ENCODE data around the gene CDK14.

CDK14 gene

GRCh38 chr7:90886416-90886815 lies 290.3 kb downstream of the CDK14 start:
- Histone ChIP-seq H3K9me3 (ENCODE audit: insufficient read depth, low read depth, low read length) (no peaks in the 10 kb centered on the region), H3F3A (ENCODE audit: low read depth) (no peaks in the 10 kb centered on the region), H2AFZ (ENCODE audit: low read length) (no peak overlapping the region), H3K9me2 (replicated peaks; ENCODE audit: low read depth, low read length) (no peaks in the 10 kb centered on the region), H3K9ac (ENCODE audit: low read depth, low read length, poor library complexity, severe bottlenecking) (no peak overlapping the region), H3K4me3 (ENCODE audit: low read length, poor library complexity, severe bottlenecking) (no peak overlapping the region), H3K4me2 (ENCODE audit: low read depth, low read length, poor library complexity, severe bottlenecking) (no peak overlapping the region), H3K4me1 (ENCODE audit: insufficient read depth, low read length, poor library complexity, severe bottlenecking) (no peaks in the 10 kb centered on the region), H3K79me2 (ENCODE audit: insufficient read depth, low read length) (no peaks in the 10 kb centered on the region), H3K27me3 (ENCODE audit: insufficient read depth, low read length, poor library complexity, severe bottlenecking) (no peaks in the 10 kb centered on the region), H4K20me1 (ENCODE audit: insufficient read depth, low read length, poor library complexity, severe bottlenecking) (no peaks in the 10 kb centered on the region), H3K36me3 (ENCODE audit: insufficient read depth, low read length) (no peaks in the 10 kb centered on the region)
- no peak for TF ChIP-seq CTCF (conservative IDR thresholded peaks at IDR 0.05; ENCODE audit: low read length)
- TF ChIP-seq EZH2phosphoT487 (IDR thresholded peaks at IDR 0.05; ENCODE audit: borderline replicate concordance): no peak

- Histone ChIP-seq H3K9ac (ENCODE audit: low read depth, low read length, poor library complexity, severe bottlenecking) (no peak overlapping the region), H3K4me2 (ENCODE audit: low read depth, low read length, poor library complexity, severe bottlenecking) (no peak overlapping the region), H4K20me1 (ENCODE audit: insufficient read depth, low read length, poor library complexity, severe bottlenecking) (no peaks in the 10 kb centered on the region), H3K4me1 (ENCODE audit: insufficient read depth, low read length, poor library complexity, severe bottlenecking) (no peaks in the 10 kb centered on the region), H3K4me3 (ENCODE audit: low read length, poor library complexity, severe bottlenecking) (no peak overlapping the region), H2AFZ (ENCODE audit: low read length) (no peak overlapping the region), H3K9me3 (ENCODE audit: insufficient read depth, low read depth, low read length) (no peaks in the 10 kb centered on the region), H3K36me3 (ENCODE audit: insufficient read depth, low read length) (no peaks in the 10 kb centered on the region), H3K27me3 (ENCODE audit: insufficient read depth, low read length, poor library complexity, severe bottlenecking) (no peaks in the 10 kb centered on the region), H3K9me2 (replicated peaks; ENCODE audit: low read depth, low read length) (no peaks in the 10 kb centered on the region), H3F3A (ENCODE audit: low read depth) (no peaks in the 10 kb centered on the region), H3K79me2 (ENCODE audit: insufficient read depth, low read length) (no peaks in the 10 kb centered on the region)
- TF ChIP-seq EZH2phosphoT487 (IDR thresholded peaks at IDR 0.05; ENCODE audit: borderline replicate concordance) (no peak), CTCF (conservative IDR thresholded peaks at IDR 0.05; ENCODE audit: low read length) (no peak)
Observed at GRCh38 chr7:90889210-90889609, 293.1 kb downstream of the CDK14 start.

GRCh38 chr7:90889644-90890043 lies 293.5 kb downstream of the CDK14 start:
- Histone ChIP-seq H3K4me2 (ENCODE audit: low read depth, low read length, poor library complexity, severe bottlenecking) (no peak overlapping the region), H3F3A (ENCODE audit: low read depth) (no peaks in the 10 kb centered on the region), H3K9me2 (replicated peaks; ENCODE audit: low read depth, low read length) (no peaks in the 10 kb centered on the region), H3K9ac (ENCODE audit: low read depth, low read length, poor library complexity, severe bottlenecking) (no peak overlapping the region), H3K36me3 (ENCODE audit: insufficient read depth, low read length) (no peaks in the 10 kb centered on the region), H2AFZ (ENCODE audit: low read length) (no peak overlapping the region), H3K79me2 (ENCODE audit: insufficient read depth, low read length) (no peaks in the 10 kb centered on the region), H3K4me1 (ENCODE audit: insufficient read depth, low read length, poor library complexity, severe bottlenecking) (no peaks in the 10 kb centered on the region), H4K20me1 (ENCODE audit: insufficient read depth, low read length, poor library complexity, severe bottlenecking) (no peaks in the 10 kb centered on the region), H3K9me3 (ENCODE audit: insufficient read depth, low read depth, low read length) (no peaks in the 10 kb centered on the region), H3K4me3 (ENCODE audit: low read length, poor library complexity, severe bottlenecking) (no peak overlapping the region), H3K27me3 (ENCODE audit: insufficient read depth, low read length, poor library complexity, severe bottlenecking) (no peaks in the 10 kb centered on the region)
- no peak for TF ChIP-seq CTCF (conservative IDR thresholded peaks at IDR 0.05; ENCODE audit: low read length)
- no peak for TF ChIP-seq EZH2phosphoT487 (IDR thresholded peaks at IDR 0.05; ENCODE audit: borderline replicate concordance)

Measured in Loucy (cell line).